PFSK-1 (cell line): ENCODE measurements around the gene BEST1.

Source experiments
- FOXP2 ChIP-seq: optimal IDR thresholded peaks from 2 replicates; pipeline ENCODE3; 2011; ENCODE audit warnings: borderline replicate concordance, control low read depth, inconsistent platforms; ENCODE audit not compliant: insufficient read depth; ENCODE audit errors: extremely low read length, extremely low read depth
- POLR2AphosphoS5 ChIP-seq: IDR thresholded peaks from 2 replicates; pipeline ENCODE4 v1.6.1; 2012; ENCODE audit warnings: low read depth, mild to moderate bottlenecking, control low read depth, low read length, moderate library complexity
- REST ChIP-seq, 2 experiments: IDR thresholded peaks; 2 replicates each; pipeline versions ENCODE4 v1.6.1 to v1.8.0; 2011 to 2012; ENCODE audit warnings: low read depth in 2 of 2, low read length in 2 of 2, control low read depth in 1 of 2, inconsistent platforms in 1 of 2, mild to moderate bottlenecking in 1 of 2, moderate library complexity in 1 of 2; ENCODE audit not compliant: insufficient read depth in 1 of 2
- SIN3A ChIP-seq: IDR thresholded peaks from 2 replicates; pipeline ENCODE4 v1.6.1; 2012; ENCODE audit warnings: mild to moderate bottlenecking, low read length, moderate library complexity, borderline replicate concordance; ENCODE audit not compliant: insufficient read depth
- TAF1 ChIP-seq: IDR thresholded peaks from 2 replicates; pipeline ENCODE4 v1.6.1; 2012; ENCODE audit warnings: low read length, control low read depth, borderline replicate concordance; ENCODE audit not compliant: insufficient read depth

The BEST1 gene

DNA sequence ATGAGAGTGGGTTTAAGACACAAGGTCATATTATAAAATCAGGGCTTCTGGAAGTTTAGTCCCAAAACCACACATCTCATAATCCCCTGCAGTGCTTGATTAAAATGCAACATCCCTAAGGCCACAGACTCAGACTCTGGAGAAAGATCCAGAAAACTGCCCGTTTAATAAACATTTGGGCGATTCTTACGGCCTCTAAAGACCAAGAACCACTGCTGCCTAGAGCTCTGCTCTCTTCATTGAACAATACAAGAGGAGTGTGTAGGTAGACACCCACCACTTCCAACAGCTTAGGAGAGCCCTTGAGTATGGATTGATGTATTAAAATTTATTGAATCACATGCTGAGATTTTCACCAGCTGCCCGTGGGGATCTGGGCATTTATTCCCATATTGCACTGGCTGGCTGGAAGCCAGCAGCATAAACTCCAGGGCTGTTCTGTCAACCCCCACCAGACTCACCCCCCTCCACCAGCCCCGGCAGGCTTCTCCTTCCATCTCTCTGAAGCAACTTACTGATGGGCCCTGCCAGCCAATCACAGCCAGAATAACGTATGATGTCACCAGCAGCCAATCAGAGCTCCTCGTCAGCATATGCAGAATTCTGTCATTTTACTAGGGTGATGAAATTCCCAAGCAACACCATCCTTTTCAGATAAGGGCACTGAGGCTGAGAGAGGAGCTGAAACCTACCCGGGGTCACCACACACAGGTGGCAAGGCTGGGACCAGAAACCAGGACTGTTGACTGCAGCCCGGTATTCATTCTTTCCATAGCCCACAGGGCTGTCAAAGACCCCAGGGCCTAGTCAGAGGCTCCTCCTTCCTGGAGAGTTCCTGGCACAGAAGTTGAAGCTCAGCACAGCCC, 749 bp upstream of the BEST1 start:
- TF ChIP-seq POLR2AphosphoS5, result no peak
- TF ChIP-seq FOXP2, result no peak
- no peak for TF ChIP-seq SIN3A
- TF ChIP-seq REST (IDR thresholded peaks at IDR 0.05; ENCODE audit: insufficient read depth in 1 of 2, low read depth in 2 of 2, low read length in 2 of 2), result no peak
- TF ChIP-seq TAF1, result no peak

DNA sequence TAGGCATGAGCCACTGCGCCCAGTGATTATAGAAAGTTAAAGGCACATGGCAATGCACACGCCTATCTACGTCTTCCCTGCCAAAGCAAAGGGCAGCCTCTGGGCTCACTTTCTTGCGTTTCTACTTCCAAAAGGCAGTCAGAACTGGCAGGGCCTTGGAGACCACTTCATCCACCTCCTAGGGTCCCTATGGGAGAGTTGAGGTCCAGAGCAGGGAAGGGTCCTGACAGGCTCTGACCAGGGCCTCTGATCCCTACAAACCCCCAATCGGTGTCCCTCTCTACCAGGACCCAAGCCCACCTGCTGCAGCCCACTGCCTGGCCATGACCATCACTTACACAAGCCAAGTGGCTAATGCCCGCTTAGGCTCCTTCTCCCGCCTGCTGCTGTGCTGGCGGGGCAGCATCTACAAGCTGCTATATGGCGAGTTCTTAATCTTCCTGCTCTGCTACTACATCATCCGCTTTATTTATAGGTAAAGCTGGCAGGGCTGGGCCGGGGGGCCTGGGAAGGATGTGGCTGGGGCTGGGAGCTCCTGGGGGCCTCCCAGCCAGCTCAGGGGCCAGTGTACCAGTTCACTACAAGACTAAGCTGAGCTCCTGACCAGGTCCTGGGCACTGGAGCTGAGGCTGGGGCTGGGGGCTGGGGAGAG, 1.5 kb downstream of the BEST1 start:
- TF ChIP-seq POLR2AphosphoS5 (no peak), SIN3A (no peak), FOXP2 (no peak), REST (IDR thresholded peaks at IDR 0.05; ENCODE audit: insufficient read depth in 1 of 2, low read depth in 2 of 2, low read length in 2 of 2) (no peak), TAF1 (no peak)

DNA sequence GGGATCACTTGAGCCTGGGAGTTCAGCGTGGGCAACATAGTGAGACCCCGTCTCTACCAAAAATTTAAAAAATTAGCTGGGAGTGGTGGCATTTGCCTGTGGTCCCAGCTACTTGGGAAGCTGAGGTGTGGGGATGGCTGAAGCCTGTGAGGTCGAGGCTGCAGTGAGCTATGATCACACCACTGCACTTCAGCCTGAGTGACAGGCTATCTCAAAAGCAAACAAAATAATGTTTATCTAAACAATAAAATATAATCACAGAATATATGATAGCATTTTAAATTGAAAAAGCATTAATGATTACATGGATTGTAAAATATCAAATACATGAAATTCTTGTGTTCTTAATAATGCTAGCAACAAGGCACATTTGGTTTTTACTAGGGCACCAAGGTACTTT, 2.7 kb downstream of the BEST1 start:
- TF ChIP-seq POLR2AphosphoS5, result no peak

DNA sequence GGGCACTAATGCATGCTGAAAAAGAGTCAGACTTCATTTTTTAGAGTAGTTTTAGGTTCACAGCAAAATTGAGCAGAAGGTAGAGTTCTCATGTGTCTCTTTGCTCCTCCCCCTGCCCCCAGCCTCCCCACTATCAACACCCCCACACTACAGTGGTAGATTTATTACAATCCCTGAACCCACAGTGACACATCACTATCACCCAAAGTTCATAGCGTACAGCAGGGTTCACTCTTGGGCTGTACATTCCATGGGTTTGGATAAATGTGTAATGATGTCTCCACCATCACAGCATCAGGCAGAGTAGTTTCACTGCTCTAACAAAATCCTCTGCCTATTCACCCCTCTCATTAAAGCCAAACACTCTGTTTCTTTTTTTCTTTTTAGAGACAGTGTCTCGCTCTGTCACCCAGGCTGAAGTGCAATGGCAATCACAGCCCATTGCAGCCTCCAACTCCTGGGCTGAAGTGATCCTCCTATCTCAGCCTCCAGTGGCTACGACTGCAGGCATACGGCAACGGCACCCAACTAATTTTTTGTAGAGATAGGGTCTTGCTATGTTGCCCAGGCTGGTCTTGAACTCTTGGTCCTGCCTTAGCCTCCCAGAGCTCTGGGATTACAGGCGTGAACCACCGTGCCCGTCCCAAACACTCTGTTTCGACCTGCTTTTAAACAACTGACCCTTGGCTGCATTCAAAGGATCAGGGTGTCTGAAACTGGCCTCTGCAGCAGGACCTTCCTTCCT, 4.1 kb downstream of the BEST1 start:
- TF ChIP-seq TAF1, result no peak
- no peak for TF ChIP-seq FOXP2
- no peak for TF ChIP-seq REST (IDR thresholded peaks at IDR 0.05; ENCODE audit: insufficient read depth in 1 of 2, low read depth in 2 of 2, low read length in 2 of 2)
- TF ChIP-seq SIN3A, result no peak
- TF ChIP-seq POLR2AphosphoS5, result no peak

- no peak for TF ChIP-seq REST (IDR thresholded peaks at IDR 0.05; ENCODE audit: insufficient read depth in 1 of 2, low read depth in 2 of 2, low read length in 2 of 2)
- TF ChIP-seq TAF1, result no peak
- peak; percentile 71 for TF ChIP-seq FOXP2
Measured at GRCh38 chr11:61954851-61955421, 4.8 kb downstream of the BEST1 start.
